HG03520 (cell line): ENCODE measurements around the gene MACROD2.
A peak's percentile ranks its signal among the peaks of the same experiment; 100 is the strongest.

Source experiments
- ATAC-seq: cut with Tn5 transposase; IDR thresholded peaks from one replicate; pipeline ENCODE4 v1.9.1; 2021; ENCODE audit warnings: mild to moderate bottlenecking, moderate library complexity; ENCODE audit not compliant: unreplicated experiment

MACROD2 gene

DNA sequence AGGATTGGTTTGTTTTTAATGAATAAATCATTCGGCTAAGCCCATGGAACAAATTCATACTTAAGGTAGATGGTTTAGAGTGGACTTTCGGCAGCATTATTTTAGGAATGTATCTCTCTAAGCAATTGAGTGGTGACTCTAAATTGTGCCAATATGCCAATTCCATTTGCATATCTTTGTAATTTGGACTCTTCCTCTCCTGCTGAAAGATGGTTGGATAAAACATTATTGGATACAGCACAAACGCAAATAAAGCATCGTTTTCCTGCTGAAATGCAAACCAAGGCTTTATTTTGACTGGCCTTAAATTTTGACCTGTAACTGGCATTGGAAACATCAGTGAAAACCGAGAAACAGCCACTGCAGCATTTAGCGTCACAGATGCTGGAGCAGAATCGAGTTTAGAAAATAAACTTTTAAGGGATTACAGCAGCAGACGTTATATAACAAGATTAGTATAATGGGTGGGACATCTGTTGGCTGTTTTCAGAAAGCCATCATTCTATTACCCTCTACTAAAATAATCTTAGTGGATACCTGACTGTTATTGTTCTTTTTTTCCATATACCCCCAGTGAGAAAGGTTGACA lies 1852.0 kb downstream of the MACROD2 start:
- no peak for ATAC-seq

GRCh38 chr20:15848126-15848525 lies 1852.8 kb downstream of the MACROD2 start:
- ATAC-seq = no peak

DNA sequence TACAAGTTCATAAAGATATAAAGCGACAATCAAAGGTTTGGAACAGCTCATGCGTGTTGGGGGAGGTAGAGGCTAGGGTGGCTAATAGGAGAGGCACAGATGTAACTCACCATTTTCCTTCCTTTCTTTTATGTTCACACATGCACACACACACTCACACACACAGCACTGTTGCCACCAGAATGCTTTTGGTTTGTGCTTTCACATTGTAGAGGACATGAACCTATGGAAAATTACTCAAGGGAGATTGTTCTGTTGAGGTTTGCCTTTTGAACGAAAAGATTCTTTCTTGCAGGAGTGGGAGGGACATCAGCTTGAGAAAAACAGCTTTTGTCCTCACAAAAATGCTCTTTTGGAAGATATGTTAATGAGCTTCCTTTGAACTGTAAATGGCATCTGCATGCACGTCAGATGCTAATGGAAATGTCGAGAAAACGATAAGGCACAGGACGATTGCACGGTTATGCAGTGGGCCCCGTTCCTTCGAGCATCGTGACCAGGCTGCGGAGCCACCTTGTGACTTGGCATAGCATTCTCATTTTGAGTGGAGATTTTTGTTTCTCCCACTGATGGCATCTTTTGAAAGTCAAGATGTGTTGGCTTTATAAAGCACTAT lies 1853.8 kb downstream of the MACROD2 start:
- no peak for ATAC-seq

GRCh38 chr20:15851576-15852215 lies 1856.4 kb downstream of the MACROD2 start:
- ATAC-seq = no peak

DNA sequence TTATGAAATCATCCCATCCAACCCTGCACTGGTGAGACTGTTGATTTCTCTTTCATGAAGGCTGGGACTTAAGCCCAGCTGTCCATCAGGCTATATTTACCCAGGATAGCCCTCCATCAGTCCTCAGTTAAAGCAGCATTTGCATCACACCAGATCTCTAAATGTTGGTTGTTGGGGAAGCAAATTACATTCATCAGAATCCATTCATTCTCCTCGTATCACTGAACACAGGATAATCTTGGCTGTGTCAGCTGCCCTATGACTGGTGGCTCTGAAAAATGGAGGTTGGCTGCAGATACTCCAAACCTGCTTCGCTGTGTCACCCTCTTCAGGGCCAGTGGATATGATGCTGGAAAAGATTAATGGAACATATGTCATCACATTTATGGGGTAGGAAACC lies 1859.6 kb downstream of the MACROD2 start:
- ATAC-seq = no peak

GRCh38 chr20:15857173-15857784 lies 1862.0 kb downstream of the MACROD2 start:
- peak; percentile 56 for ATAC-seq

GRCh38 chr20:15859061-15859460 lies 1863.7 kb downstream of the MACROD2 start:
- no peak for ATAC-seq

DNA sequence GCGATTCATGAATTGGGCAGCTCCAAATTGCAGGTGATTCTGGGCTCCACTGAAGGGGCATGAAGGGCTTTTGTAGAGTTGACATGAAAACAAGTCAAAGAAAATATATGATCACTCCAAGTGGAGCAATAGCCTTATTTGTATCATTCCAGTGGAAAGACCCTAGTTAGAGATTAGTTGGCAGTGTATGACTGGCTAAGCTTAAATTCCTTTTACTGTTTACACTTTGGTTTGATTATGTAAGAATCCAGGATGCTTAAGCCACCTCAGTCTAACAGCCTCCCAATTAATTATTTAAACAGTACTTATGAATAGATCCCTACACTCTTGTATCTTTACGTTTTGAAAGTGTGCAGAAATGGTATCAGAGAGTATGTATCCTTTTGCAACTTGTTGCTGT lies 1865.5 kb downstream of the MACROD2 start:
- no peak for ATAC-seq

- no peak for ATAC-seq
Measured at GRCh38 chr20:15862178-15862577, 1866.9 kb downstream of the MACROD2 start.

DNA sequence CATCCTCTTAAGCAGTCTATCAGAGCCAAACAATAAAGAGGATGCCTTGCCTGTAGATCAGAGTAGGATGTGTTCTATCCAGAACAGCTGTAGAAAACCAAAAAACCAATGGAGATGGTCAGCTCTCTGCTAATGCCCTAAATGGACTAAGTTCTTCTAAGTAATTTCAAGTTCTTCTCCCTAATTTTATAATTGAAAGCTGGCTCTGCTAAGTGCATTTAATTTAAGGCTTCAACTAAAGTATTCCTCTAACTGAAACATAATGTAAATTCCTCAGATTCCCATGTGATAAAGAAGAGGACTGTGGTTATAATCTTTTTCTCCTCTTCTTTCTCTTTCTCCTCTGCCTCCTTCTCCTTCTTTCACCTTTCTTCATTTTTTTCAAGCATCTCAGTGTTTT lies 1868.4 kb downstream of the MACROD2 start:
- no peak for ATAC-seq

- ATAC-seq = no peak
Measured at GRCh38 chr20:15865553-15865952, 1870.2 kb downstream of the MACROD2 start.

DNA sequence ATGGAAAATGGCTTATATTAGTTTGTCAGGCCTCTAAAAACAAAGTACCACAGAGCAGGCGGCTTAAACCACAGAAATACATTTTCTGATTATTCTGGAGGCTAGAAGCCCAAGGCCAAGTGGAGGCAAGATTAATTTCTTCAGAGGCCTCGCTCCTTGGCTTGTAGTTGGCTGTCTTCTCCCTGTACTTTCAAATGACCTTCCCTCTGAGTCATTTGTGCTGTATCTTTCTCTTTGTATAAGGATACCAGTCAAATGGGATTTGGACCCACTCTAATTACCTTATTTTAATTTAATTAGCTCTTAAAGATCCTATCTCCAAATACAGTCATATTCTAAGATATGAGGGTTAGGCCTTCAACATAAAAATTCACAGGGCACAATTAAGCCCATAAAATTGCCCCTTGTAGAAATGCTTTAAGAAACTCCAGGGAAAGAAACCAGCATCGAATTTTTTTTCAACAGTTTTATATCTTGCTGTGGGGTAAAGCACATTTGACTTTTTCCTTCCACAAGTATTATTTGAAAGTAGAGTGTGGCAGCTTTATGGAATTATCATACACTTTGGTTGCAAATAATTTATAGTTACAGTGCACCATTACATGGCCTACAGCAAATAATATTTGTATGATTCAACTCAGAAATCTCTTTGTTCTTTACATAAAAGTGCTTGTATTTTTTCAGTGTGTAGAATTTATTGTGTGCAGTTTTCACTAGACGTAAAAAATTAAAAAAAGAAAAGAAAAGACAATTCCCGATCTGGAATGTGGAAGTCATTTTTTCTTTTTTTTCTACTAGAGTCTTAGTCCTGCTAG lies 1871.8 kb downstream of the MACROD2 start:
- no peak for ATAC-seq

- ATAC-seq = no peak
Measured at GRCh38 chr20:15867899-15868298, 1872.6 kb downstream of the MACROD2 start.

DNA sequence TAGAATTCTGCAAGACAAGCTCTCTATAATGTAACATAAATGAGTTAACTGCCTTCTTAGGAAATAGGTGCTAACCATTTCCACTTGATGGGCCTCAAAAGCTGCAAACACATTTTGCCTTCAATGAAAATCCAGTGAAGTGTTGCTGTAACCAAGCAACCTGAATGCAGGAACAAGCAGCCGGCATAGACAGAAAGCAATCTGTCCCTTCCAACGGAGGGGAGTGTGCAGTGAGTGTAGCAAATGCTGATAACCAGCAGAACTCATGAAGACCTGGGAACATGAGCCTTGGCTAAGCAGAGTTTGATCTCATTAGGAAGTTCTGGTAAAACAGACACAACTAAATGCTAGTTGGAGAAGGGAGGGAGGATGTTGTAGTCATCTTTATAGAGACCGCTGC lies 1880.1 kb downstream of the MACROD2 start:
- ATAC-seq = no peak

DNA sequence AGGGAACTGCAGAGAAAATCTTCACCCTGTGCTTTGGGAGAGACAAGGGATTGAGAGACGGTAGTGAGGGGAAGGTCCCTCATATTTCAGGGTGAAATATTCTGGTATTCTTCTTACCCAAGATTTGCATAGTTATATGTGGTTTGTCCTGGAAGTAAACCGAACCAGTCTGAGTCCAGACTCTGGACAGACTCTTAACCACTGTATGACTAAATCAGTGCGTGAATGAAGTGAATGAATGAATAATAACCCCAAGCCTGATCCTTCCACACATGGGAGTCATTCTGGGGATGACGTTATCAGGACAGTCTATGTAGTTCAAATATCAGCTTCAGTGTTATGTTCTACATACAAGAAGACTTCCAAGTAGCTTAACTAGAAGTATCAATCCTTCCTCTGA lies 1887.2 kb downstream of the MACROD2 start:
- peak; percentile 60 for ATAC-seq

DNA sequence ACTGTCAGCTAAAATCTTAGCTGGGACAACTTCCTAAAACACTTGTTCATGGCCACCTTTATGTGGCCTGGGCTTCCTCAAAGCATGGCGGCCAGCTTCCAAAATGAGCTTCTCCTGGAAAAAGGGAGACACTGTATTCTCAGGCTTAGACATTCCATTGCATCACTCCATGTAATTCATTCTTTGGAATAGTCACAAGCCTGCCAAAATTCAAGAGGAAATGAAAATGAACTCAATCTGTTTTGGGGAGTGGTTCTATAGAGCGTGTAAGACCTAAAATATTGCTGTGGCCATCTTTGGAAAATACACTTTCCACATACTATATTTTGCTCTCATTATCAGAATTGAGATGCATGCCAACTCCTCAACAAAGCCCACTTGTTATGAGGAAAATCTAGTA lies 1890.9 kb downstream of the MACROD2 start:
- no peak for ATAC-seq

DNA sequence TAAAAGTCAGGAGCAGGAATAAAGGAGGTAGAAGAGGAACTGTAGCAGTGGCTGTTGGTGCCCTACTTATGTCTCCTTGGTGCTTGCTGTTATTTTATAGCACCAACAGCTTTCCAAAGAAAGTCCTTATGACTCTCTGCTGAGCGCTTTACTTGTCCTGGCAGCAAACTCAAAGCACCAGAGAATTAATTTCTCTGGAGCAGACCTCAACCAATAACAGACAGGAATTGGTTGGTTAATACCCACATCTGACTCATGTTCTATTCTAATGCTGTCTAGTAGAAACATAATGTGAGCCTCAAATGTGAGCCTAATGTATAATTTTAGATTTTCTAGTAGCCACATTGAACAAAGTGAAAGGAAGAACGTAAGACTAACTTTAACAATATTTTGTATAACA lies 1892.1 kb downstream of the MACROD2 start:
- ATAC-seq = no peak

- ATAC-seq = no peak
Measured at GRCh38 chr20:15889061-15889460, 1893.7 kb downstream of the MACROD2 start.

DNA sequence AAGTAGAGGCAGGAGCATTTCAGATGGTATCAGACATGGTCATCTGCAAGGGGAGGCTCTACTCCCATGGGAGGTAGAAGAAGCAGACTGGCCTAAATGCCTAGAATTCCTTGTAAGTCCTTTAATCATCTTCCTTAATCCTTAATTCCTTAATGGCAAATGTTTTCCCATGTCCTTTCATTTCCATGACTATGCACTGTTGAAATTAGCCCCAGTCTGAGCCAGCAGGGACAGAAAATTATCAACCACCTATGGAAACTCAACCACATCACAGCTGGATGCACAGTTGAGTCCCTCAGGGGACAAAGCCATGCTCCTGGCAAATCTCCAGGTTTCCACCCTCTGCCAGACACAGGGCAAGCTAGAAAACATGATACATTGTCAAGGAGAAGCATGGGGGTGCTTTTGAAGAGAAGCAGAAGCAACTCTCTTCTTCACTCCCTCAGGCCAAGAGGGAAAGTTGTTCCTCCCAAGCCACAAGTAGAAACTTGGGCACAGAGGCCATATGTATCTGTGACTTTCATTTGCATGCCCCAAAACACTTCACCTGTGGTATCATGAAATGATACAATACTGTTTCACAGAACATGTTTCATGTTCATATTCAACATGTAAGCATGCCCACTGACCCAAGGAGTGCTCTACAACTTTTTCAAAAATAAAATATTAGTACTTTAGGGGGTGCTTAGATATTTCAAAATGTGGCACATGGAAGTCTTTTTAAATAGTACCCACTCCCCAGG lies 1894.4 kb downstream of the MACROD2 start:
- ATAC-seq = no peak

- no peak for ATAC-seq
Measured at GRCh38 chr20:15890407-15890982, 1895.2 kb downstream of the MACROD2 start.
